ENCODE results near the gene SPRED3.
"Not testable (repeated sequence)": the region's sequence is repeated elsewhere in the genome, so short reads cannot be mapped to it uniquely, and the experiment has no call there.

The SPRED3 gene

DNA sequence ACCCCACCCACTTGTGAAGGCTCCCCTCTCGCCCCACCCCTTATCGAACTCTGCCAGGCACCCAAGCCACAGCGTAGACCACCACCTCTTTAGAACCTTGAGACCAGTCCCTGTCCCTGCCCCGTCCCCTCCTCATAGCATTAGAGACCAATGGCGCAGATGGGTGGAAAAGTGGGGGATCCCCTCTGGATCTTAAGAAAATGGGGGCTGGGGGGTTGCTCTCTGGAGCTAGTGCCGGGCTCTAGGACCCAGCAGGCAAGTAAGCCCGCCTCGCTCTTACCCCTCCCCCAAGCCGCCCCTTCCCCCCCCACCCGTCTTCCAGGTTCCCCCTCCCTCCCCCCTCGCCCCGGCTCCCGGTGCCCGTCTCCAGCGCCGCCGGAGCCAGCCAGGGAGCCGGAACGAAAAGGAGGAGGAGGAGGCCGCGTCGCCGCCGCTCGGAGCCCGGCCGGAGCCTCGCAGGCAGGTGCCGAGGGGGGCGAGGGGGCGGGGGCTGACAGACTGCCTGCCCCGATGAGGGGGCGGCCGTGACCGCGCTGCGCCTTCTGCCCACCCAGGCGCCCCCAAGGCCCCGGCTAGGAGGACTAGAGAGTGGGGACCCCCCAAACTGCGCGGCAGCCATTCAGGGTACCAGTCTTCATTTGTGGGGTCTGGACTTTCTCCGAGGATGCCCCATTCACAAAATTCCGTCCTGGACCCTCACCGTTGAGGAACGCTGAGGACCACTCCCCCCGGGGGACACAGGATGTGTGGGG lies at the start of gene SPRED3:
TSS of gene SPRED3 (plus strand) at position 349 of the 752 bp plus-strand sequence. CDS start 1,606 bp downstream, outside the sequence.
- DNase-seq (ENCODE audit: low spot score) = no peak

GRCh38 chr19:38339011-38339410 lies 49.5 kb upstream of the SPRED3 start:
- not testable (repeated sequence) for DNase-seq (ENCODE audit: low spot score)

DNA sequence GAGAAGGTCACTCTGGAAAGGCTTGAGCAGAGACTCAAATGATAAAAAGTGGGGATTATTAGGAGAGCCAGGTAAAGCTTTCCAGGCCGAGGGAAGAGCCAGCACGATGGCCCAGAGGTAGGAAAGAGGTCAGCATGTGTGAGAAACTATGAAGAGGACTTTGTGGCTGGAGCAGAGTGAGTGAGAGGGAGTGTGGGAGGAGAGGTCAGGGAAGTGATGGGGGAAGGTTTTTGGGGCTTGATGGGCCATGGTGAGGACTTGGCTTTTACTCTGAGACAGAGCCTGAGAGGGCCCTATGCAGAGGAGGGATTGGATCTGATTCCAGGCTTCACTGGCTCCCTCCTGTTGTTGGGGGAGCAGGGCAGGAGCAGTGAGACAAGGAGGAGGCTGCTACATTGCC lies 47.6 kb upstream of the SPRED3 start:
- DNase-seq (ENCODE audit: low spot score) = no peak

- DNase-seq (ENCODE audit: low spot score) = no peak
Measured at GRCh38 chr19:38346837-38347236, 41.7 kb upstream of the SPRED3 start.

GRCh38 chr19:38350883-38351282 lies 37.6 kb upstream of the SPRED3 start:
- no peak for DNase-seq (ENCODE audit: low spot score)

DNA sequence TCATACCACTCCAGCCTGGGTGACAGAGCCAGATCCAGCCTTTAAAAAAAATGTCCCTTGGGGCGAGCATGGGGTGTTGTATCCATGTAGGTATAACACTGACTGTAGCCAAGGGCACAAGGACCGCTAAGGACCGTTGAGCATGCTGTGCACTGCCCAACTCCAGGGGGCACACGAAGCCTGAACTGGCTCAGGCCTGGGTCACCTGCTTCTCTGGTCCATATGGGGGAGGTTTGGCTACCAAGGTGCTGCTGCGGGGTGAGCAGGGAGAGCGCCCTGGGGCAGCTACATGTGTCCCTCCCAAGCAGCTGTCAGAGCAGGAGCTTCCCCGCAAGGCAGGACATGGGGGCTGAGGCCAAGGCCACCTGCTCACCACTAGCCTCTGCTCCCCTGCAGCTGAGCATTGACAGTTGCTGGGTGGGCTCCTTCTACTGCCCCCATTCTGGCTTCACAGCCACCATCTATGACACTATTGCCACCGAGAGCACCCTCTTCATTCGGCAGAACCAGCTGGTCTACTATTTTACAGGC lies 36.6 kb upstream of the SPRED3 start:
- no peak for DNase-seq (ENCODE audit: low spot score)

GRCh38 chr19:38352611-38353010 lies 35.9 kb upstream of the SPRED3 start:
- DNase-seq (ENCODE audit: low spot score) = no peak

DNA sequence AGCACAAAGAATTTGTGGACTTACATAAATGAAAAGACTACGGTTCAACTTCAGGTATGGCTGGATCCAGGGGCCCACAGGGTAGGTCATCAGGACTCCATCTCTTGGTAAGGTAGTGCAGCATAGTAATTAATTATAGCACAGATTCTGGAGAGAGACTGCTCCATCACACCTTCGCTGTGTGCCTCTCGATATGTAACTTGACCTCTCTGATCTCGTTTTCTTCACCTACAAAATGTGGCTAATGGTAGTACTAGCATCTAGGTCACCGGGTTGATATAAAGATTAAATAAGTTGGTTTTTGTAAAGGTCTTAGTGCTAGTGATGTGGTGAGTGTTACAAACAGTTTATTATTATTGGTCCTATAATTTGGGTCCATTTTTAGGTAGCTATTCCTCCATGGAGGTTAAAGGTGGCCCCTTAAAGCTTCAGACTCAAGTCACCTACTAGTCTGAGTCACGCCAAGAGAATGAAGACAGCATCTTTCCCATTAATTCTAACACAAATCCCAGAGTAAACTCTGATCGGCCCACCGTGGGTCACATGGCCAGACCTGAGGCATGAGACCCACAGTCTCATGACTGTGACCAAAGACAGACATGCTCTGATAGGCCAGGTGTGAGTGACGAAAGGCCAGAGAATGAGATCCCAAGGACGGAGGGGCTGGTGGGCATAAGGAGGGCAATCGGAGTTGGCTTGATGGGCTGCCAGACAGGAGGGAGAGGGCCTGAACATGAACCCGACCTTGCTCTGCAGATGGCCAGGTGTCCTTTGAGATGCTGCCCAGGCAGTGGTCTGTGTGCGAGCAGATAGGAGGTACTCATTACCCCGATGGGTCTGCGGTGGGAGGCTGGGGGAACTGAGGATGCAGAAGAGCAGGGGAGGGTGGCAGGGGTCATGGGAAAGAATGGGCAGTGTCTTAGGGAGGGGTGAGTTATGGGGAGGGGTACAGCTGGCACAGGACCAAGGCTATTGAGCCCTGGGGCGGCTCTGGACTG lies 32.5 kb upstream of the SPRED3 start:
- no peak for DNase-seq (ENCODE audit: low spot score)

- no peak for DNase-seq (ENCODE audit: low spot score)
Measured at GRCh38 chr19:38358071-38358470, 30.4 kb upstream of the SPRED3 start.

DNA sequence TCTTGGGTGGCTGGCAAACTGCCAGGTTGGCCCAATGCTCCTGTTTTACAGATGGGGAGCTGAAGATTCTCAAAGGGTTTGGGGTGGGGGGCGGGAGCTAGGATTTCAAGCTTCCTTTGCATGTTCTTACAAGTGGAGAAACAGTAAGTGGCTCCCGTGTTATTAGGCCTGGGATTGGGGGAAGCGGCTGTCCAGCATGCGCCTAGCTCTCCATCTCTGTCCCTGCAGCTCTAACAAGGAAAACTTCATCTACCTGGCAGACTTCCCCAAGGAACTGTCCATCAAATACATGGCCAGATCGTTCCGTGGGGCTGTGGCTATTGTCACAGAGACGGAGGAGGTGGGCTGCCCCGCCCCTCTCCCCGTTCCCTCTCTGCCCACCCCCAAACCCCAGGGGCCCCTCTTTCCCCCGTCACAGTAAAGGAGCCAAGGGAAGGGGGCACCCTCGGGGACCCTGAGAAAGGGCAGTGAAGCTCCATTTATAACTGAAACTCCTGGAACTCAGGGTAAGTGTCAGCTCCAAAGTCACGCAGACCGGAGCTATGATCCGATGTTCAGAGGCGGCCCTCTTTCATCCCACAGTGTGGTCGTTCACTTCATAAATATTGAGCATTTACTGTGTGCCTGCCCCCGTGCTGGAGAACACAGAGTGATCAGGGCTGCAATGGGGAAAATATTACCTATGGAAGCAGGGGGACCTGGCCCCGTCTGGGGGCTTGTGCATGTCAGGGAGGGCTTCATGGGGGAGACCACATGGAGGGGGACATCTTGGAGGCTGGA lies 29.1 kb upstream of the SPRED3 start:
- no peak for DNase-seq (ENCODE audit: low spot score)

GRCh38 chr19:38360351-38360750 lies 28.1 kb upstream of the SPRED3 start:
- DNase-seq (ENCODE audit: low spot score) = no peak

GRCh38 chr19:38360839-38361631 lies 27.5 kb upstream of the SPRED3 start:
- DNase-seq (ENCODE audit: low spot score) = no peak

GRCh38 chr19:38361633-38362075 lies 26.8 kb upstream of the SPRED3 start:
- peak; percentile 58 for DNase-seq (ENCODE audit: low spot score)

DNA sequence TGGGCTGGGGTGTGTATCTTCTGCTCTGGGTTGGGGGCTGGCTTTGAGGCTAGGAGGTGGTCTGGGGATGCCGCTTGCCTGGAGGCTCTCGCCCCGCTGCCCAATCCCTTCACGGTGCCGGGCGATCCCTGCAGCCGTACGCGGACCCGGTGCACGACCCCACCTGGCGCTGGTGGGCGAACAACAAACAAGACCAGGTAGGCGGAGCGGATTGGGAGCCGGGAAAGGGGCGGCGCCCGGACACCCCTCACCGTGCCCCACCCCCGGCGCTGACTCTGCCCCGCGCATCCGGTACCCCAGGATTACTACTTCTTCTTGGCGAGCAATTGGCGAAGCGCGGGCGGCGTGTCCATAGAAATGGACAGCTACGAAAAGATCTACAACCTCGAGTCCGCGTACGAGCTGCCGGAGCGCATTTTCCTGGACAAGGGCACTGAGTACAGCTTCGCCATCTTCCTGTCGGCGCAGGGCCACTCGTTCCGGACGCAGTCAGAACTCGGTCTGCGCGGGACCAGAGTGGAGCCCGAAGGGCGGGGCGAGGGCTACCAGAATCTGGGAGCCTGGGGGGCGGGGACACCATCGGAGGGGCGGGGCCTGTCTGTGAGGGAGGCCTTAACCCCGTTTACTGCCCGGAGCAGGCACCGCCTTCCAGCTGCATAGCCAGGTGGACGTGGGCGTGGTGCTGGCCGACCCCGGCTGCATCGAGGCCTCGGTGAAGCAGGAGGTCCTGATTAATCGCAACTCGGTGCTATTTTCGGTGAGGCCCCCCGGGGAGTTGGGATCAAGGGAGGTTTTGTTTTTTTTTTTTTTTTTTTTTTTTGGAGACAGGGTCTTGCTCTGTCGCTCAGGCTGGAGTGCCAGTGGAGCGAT lies 26.2 kb upstream of the SPRED3 start:
- peak; percentile 68 for DNase-seq (ENCODE audit: low spot score)

- DNase-seq (ENCODE audit: low spot score) = not testable (repeated sequence)
Measured at GRCh38 chr19:38362946-38363688, 25.4 kb upstream of the SPRED3 start.

DNA sequence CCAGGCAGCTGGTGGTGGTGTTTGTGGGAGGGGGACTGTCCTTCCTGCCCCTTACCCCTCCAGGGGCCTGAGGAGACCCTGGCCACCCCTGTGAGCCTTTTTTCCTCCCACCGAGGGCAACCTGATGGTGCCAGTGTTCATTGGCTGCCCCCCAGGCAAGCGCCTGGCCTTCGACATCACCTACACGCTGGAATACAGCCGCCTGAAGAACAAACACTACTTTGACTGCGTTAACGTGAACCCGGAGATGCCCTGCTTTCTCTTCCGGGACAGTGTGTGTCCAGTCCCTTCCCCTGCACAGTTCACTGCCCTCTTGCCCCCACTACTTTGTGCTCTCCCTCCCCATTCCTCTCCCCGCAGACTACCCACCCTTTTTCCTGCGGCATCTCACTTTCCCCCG lies 21.5 kb upstream of the SPRED3 start:
- no peak for DNase-seq (ENCODE audit: low spot score)

GRCh38 chr19:38369584-38369983 lies 18.9 kb upstream of the SPRED3 start:
- no peak for DNase-seq (ENCODE audit: low spot score)

DNA sequence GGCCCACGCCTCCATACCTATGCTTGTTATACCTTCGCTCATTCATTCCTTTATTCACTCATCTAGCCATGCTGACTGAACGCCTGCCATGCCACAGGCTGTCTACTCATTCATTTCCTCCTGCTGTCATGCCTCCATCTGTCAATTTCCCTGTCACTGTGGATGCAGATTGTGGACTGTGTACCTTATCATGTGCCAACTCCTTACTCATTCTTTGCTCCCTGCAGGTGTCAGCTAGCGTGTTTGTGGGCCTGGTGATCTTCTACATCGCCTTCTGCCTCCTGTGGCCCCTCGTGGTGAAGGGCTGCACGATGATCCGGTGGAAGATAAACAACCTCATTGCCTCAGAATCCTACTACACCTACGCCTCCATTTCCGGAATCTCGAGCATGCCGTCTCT lies 18.2 kb upstream of the SPRED3 start:
- no peak for DNase-seq (ENCODE audit: low spot score)

GRCh38 chr19:38371081-38371480 lies 17.4 kb upstream of the SPRED3 start:
- no peak for DNase-seq (ENCODE audit: low spot score)

Data from CD4-positive, alpha-beta T cell treated with Interleukin-2 at 100 ng/mL for 4 hours (primary cell).